GM18951 (cell line): ENCODE results near the gene HOXA4.

Experiments used
- POLR2A ChIP-seq: IDR thresholded peaks from 4 replicates; pipeline ENCODE4 v1.6.1; 2011; ENCODE audit warnings: mild to moderate bottlenecking; ENCODE audit not compliant: insufficient read length, insufficient read depth; ENCODE audit errors: extremely low read depth
- in situ Hi-C: fragments of 300-500 bp; cut with MboI; formaldehyde crosslinking; loops from one replicate; pipeline ENCODE4 v1.12.0; 2022; ENCODE audit warnings: low sequenced_read_pairs, mixed read lengths, inconsistent platforms; ENCODE audit not compliant: unreplicated experiment

HOXA4 gene

GRCh38 chr7:27173956-27174873 lies 43.7 kb upstream of the HOXA4 start, which contains the start of gene HOXA10:
TSS of gene HOXA10 (minus strand) at chr7:27174320. CDS start at chr7:27174306, 14 bp downstream.
- TF ChIP-seq POLR2A, result no peak
- in situ Hi-C loops, result loop anchor here (10.0 kb wide), 1 partner anchor 1319 kb away; no protein-coding TSS in a partner anchor

GRCh38 chr7:27173511-27173955 lies 43.0 kb upstream of the HOXA4 start:
- in situ Hi-C loops, result loop anchor here (10.0 kb wide), 1 partner anchor 1319 kb away; no protein-coding TSS in a partner anchor
- TF ChIP-seq POLR2A, result no peak

- in situ Hi-C loops, result loop anchor here (10.0 kb wide), 1 partner anchor 1318 kb away; no protein-coding TSS in a partner anchor
- TF ChIP-seq POLR2A, result no peak
Observed at GRCh38 chr7:27172823-27173510, 42.4 kb upstream of the HOXA4 start.

GRCh38 chr7:27172315-27172774 lies 41.8 kb upstream of the HOXA4 start:
- in situ Hi-C loops, result loop anchor here (10.0 kb wide), 1 partner anchor 1318 kb away; no protein-coding TSS in a partner anchor
- TF ChIP-seq POLR2A, result no peak

GRCh38 chr7:27171637-27172314 lies 41.2 kb upstream of the HOXA4 start:
- in situ Hi-C loops, result loop anchor here (10.0 kb wide), 1 partner anchor 1317 kb away; no protein-coding TSS in a partner anchor
- no peak for TF ChIP-seq POLR2A

- no peak for TF ChIP-seq POLR2A
- in situ Hi-C loops, result loop anchor here (10.0 kb wide), 1 partner anchor 1316 kb away; no protein-coding TSS in a partner anchor
Observed at GRCh38 chr7:27171325-27171636, 40.7 kb upstream of the HOXA4 start.

- in situ Hi-C loops, result loop anchor here (10.0 kb wide), 1 partner anchor 1316 kb away; no protein-coding TSS in a partner anchor
- no peak for TF ChIP-seq POLR2A
Observed at GRCh38 chr7:27170426-27171324, 40.1 kb upstream of the HOXA4 start.

- no peak for TF ChIP-seq POLR2A
- in situ Hi-C loops, result loop anchor here (10.0 kb wide), 1 partner anchor 1315 kb away; no protein-coding TSS in a partner anchor
Observed at GRCh38 chr7:27169658-27170425, 39.3 kb upstream of the HOXA4 start.

- in situ Hi-C loops, result no loop called here
Observed at GRCh38 chr7:27168265-27168947, 37.8 kb upstream of the HOXA4 start.

GRCh38 chr7:27167916-27168264 lies 37.3 kb upstream of the HOXA4 start:
- in situ Hi-C loops, result no loop called here
- no peak for TF ChIP-seq POLR2A

More at GRCh38 chr7:27168265-27168947, 37.8 kb upstream of the HOXA4 start:
- TF ChIP-seq POLR2A, result no peak
